K562 treated with DMSO at 1 percent for 4 hours (cell line): ENCODE data around the gene XNDC1N. TPM values are rescaled to one million over a fixed set of nuclear protein-coding genes. Genes with fewer than 3 reads are reported as not detected.

Experiments used
- total RNA-seq: library from RNA; unstranded; fragments of 300-600 nt; gene quantifications from 2 replicates; pipeline ENCODE4 v1.2.3, GENCODE V29; 2022; ENCODE audit not compliant: insufficient read depth

XNDC1N gene
- 1.8 TPM in 1 of 2 replicates, not detected in the other for total RNA-seq

GRCh38 chr11:71927820-71928736 is at the start of gene XNDC1N:
TSS of gene XNDC1N (minus strand) at chr11:71928594. CDS start at chr11:71923353, 5,241 bp downstream.

GRCh38 chr11:71928737-71929443 is 496 bp upstream of the XNDC1N start, which contains the start of gene RNF121:
TSS of gene RNF121 (plus strand) at chr11:71929046. CDS start at chr11:71929062, 16 bp downstream.

Other genes with a start within 250 kb of the XNDC1N start
- not detected in 2 replicates for gene DEFB108B, start 95.4 kb downstream of the XNDC1N start, total RNA-seq
- gene DEFB131B, start 50.1 kb downstream of the XNDC1N start, total RNA-seq = not detected in 2 replicates
- gene RNF121, start 452 bp upstream of the XNDC1N start, total RNA-seq = 16.1 and 46.8 TPM in 2 replicates
- 9.5 and 15.9 TPM in 2 replicates for gene IL18BP, start 70.3 kb upstream of the XNDC1N start, total RNA-seq
- gene NUMA1, start 151.9 kb upstream of the XNDC1N start, total RNA-seq = 93.9 and 115 TPM in 2 replicates
- gene LRRC51, start 152.3 kb upstream of the XNDC1N start, total RNA-seq = 2.3 and 2.6 TPM in 2 replicates
- gene LAMTOR1, start 174.7 kb upstream of the XNDC1N start, total RNA-seq = 72.5 and 76.0 TPM in 2 replicates
- gene TOMT, start 177.3 kb upstream of the XNDC1N start, total RNA-seq = not detected in 2 replicates
- 37.3 and 45.9 TPM in 2 replicates for gene ANAPC15, start 184.1 kb upstream of the XNDC1N start, total RNA-seq
- not detected in 2 replicates for gene FOLR3, start 207.1 kb upstream of the XNDC1N start, total RNA-seq